GM18499 (cell line): Measurements from ENCODE around the gene FSD1.
A peak's percentile ranks its signal among the peaks of the same experiment; 100 is the strongest.
"Not testable (repeated sequence)": the region's sequence is repeated elsewhere in the genome, so short reads cannot be mapped to it uniquely, and the experiment has no call there.

Source experiments
- ATAC-seq: cut with Tn5 transposase; IDR thresholded peaks from one replicate; pipeline ENCODE4 v1.9.1; 2021; ENCODE audit warnings: moderate number of reproducible peaks; ENCODE audit not compliant: insufficient read depth, unreplicated experiment

Gene FSD1

DNA sequence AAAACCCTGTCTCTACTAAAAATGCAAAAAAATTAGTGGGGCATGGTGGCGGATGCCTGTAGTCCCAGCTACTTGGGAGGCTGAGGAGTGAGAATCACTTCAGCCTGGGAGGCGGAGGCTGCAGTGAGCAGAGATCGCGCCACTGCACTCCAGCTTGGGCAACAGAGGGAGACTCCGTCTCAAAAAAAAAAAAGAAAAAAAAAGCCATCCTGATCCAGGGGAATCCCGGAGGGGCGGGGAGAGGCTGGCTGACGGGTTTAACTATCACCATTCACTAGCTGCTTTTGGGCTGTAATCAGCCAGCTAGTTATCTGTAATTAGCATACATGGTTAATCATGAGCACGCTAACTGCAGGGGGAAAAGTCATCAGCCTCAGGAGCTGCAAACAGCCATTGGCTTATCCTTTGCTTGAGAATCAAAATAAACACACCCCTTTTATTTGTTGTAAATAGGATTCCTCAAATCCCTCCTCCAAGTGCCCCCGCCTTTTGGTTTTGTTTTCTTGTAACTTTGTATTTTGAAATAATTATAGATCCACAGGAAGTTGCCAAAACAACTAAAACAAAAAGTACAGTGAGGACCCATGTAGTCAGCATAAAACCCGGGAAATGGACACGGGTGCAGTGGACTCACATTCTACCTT is 9.6 kb downstream of the FSD1 start:
- ATAC-seq, result no peak

DNA sequence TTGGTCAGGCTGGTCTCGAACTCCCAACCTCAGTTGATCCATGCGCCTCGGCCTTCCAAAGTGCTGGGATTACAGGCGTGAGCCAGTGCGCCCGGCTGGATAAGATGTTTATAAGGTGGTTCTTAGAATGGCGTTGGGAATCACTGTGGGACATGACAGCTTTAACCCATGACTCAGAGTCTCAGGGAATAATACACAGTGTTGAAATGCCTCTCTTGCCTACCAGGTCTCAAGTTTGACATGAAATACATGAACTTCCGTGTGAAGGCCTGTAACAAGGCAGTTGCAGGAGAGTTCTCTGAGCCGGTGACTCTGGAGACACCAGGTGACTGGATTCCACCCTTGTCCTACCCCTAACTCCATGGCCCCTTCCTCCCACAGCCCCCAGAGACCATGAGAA is 12.6 kb downstream of the FSD1 start:
- no peak for ATAC-seq

DNA sequence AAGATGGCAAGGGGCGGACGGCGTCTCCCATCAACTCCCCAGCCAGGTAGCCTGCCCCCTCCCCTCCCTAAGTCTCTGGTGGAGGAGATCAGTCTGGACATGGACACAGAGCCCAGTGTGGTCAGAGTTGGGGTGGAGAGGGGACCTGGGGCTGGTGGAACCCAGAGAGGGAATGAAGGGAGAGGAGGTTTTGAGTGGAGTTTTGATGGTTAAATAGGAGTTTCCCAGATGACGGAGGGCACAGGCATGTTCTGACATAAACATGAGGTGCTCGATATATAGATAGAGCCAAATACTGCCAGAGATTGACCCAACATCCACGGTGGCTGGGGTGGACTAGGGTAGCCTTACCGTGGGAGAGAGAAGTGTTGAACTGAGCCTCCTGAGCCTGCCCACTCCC is 14.1 kb downstream of the FSD1 start:
- ATAC-seq, result no peak

GRCh38 chr19:4319067-4319718 is 14.8 kb downstream of the FSD1 start:
- ATAC-seq, result no peak

- ATAC-seq, result no peak
These were observed 16.0 kb downstream of the FSD1 start for GRCh38 chr19:4320419-4320818.

- no peak for ATAC-seq
These were observed 18.7 kb downstream of the FSD1 start for GRCh38 chr19:4322942-4323665.

DNA sequence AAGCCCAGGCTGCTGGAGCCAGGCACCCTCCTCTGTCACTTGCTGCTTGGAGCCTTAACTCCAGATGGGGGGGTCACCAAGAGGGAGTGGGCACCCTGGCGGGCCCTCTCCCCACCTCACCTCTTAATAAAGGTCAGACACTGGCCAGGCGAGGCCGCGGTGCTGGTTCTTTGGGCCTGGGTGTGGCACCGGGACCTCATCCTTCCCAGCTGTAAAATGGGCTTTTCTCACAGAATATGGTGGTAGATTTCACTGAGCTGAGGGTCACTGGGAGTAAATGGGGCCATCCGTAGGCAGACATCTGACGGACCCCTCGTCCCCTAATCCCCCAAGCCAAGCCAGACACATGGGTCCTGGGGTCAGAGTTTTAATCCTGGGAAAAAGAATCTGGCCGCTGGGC is 19.3 kb downstream of the FSD1 start:
- ATAC-seq, result no peak

DNA sequence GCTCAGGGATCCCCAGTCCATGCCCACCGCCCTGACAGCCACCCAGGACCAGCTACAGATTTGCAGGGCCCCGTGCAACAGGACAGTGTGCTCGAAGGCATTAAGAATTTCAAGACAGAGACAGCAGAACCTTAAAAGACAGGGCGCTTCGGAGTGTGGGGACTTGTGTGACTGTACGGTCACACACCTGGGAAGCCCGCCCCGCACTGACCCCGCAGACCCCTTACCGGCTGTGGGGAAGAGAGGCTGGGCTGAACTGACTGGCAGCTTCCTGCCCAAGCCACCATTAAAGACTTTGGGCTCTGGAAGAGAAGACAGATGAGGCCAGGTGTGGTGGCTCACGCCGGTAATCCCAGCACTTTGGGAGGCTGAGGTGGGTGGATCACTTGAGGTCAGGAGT is 19.8 kb downstream of the FSD1 start:
- no peak for ATAC-seq

- ATAC-seq, result no peak
These were observed 21.9 kb downstream of the FSD1 start for GRCh38 chr19:4326215-4326836.

GRCh38 chr19:4326837-4327251 is 22.4 kb downstream of the FSD1 start:
- no peak for ATAC-seq

DNA sequence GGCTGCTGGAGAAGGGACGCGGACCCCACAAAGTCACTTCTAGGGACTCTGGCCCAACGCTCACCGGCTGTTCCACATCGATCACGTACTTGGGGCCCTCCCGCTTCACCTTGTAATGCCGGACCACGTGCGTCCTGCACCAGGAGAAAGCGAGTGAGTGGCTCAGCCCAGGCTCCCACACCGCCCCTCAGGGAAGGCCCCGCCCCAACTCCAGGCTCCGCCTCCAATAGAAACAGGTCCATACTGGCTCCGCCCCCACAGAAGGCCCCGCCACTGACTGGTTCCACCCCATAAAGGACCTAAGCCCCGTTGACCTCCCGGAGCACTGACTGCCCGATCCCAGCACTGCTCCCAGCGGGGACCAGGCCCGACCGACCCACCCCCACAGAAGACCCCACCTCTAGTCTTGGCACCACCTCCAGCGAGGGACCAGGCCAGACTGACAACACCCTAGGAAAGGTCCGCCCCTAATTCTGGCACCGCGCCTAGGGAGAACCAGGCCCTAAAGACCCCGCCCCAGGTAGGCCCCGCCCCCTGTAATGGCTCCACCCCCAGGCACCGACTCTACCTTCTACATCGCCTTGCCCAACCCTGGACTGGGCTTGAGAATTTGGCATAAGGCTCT is 23.0 kb downstream of the FSD1 start:
- ATAC-seq, result no peak

DNA sequence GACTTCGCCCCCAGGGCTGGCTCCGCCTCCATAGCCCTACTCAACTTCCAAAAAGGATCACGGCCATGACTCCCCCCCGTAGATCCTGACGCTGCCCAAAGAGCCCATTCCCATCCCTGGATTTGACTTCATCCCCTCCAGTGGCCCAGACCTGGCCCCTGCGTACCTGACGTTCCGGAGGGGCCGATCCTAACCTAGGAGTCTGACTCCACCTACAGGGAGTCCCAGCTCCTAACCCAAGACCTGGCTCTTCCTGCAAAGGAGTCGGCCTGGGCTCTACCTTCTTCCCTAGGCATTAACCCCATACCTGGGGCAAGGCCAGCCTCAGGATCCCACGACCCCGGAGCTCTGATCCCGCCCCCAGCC is 23.5 kb downstream of the FSD1 start:
- ATAC-seq, result no peak

GRCh38 chr19:4328243-4328990 is 24.0 kb downstream of the FSD1 start:
- peak; percentile 45 for ATAC-seq

DNA sequence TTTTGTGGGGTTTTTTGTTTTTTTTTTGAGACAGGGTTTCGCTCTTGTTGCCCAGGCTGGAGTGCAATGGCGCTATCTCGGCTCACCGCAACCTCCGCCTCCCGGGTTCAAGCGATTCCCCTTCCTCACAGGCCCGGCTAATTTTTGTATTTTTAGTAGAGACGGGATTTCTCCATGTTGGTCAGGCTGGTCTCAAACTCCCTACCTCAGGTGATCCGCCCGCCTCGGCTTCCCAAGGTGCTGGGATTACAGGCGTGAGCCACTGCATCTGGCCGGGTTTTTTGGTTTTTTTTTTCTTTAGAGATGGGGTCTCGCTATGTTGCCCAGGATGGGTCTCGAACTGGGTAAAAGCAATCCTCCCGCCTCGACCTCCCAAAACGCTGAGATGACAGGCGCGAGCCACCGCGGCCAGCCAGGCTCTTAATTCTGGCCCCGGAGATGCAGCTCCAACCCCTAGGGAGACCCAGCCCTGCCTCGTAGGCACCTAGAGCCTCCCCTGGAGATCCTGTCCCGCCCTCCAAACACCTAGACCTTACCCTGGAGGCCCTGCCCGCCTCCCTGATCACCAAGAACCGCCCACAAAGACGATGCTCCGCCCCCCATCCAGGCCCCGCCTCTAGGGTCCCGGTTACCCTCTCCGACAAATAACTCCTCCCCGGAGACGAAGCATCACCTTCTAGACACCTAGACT is 24.7 kb downstream of the FSD1 start:
- not testable (repeated sequence) for ATAC-seq

DNA sequence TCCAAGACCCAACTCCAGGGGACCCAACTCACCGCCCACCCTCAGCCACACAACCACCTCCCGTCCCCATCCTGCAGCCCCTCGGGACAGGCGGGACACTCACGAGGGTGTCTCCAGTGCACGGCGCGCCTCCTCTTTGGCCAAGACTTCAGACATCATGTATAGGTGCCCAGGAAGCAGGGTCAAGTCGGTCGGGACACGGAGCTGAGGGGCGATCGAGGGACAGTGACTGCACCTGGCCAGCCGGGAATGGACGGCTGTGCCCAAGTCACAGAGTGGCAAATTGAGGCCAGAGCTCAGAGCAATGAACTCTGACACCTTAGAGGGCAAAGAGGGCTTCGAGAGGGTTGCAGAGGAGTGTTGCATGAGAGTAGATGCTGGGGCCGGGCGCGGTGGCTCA is 25.5 kb downstream of the FSD1 start:
- ATAC-seq, result no peak

DNA sequence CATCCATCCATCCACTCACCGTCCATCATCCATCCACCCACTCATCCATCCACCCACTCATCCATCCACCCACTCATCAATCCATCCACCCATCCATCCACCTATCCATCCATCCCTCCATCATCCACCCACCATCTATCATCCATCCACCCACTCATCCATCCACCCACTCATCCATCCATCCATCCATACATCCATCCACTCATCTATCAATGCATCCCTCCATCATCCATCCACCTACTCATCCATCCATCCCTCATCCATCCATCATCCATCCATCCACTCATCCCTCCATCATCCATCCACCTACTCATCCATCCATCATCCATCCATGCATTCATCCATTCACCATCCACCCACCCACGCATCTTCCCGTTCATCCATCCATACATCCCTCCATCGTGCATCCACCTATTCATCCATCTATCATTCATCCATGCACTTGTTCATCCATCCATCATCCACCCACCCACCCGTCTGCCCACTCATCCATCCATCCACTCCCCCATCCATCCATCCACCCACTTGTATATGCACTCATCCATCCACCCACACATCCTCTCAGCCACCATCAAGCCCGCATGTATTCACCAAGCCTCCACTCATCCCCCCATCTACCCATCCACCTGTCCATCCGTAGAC is 30.7 kb downstream of the FSD1 start:
- no peak for ATAC-seq

DNA sequence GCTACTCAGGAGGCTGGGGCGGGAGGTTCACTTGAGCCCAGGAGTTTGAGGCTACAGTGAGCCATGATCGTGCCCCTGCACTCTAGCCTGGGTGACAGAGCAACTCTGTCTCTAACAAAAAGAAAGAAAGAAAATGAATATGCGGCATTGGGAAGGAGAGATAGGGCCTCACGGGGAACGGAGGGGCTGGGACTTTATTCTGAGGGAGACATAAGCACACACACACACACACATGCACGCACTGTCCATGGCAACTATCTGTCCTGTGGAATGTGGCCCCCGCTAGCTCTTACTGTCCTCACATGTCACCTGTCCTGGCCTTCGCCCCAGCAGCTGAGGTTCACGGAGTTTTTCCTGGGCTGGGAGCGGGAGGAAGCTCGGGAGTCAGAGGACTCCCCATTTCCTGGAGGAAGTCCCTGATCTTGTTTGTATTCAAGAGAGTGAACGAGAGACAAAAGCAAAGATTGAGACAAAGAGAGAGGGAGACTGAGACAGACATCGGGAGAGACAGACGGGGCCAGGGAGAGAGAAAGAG is 33.6 kb downstream of the FSD1 start:
- no peak for ATAC-seq

- no peak for ATAC-seq
These were observed 34.3 kb downstream of the FSD1 start, which contains the start of gene STAP2 for GRCh38 chr19:4338441-4339355. TSS of gene STAP2 (minus strand) at chr19:4338827. CDS start at chr19:4338753, 74 bp downstream.
